ENCODE measurements around the gene DENND1A. TPM values are rescaled to one million over a fixed set of nuclear protein-coding genes. Genes with fewer than 3 reads are reported as not detected.

DENND1A gene
- total RNA-seq, 1 donor from 2014 or later, result 12.7 TPM

DNA sequence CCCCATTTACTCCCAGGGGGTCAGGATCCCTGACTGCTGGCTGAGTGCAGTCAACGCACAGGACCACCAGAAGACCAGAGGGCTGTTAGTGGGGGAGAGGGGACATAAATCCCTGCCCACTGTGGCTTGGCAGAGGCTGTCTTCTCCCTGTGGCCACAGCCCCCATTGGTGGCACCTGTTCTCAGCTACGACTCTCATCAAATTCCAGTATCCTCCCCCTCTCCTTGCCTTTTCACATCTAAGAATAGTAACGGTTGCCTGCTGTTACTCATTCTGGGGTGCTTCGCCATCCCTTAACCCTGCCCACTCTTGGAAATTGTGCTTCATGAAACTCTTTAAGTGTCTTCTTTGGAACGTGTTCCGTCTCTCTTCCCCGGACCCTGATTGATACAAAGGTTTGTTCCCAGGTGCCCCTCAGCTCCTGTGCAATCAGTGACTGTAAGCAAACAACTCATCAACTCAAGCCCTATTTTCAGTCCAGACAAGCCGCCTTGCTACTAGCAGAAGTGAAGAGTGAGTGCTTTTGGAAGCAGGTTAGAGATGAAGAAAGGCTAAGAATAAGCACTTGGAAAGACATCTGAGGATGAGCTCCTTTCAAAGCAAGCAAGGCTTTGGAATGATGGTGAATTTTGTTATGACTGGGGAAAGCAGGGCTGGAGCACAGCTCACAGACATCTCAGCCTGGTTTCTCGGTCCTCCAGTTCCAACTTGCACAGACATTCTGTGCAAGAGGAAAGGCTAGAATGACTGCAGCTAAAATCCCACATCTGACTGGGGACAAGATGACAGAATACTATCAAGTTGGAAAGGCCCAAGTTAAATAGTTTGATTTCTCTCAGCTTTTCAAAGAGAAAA, 22.9 kb upstream of the DENND1A start:
- TF ChIP-seq EZH2 (IDR thresholded peaks at IDR 0.05; ENCODE audit: insufficient read depth, low read length), result no peak
- TF ChIP-seq, protein P1, sequence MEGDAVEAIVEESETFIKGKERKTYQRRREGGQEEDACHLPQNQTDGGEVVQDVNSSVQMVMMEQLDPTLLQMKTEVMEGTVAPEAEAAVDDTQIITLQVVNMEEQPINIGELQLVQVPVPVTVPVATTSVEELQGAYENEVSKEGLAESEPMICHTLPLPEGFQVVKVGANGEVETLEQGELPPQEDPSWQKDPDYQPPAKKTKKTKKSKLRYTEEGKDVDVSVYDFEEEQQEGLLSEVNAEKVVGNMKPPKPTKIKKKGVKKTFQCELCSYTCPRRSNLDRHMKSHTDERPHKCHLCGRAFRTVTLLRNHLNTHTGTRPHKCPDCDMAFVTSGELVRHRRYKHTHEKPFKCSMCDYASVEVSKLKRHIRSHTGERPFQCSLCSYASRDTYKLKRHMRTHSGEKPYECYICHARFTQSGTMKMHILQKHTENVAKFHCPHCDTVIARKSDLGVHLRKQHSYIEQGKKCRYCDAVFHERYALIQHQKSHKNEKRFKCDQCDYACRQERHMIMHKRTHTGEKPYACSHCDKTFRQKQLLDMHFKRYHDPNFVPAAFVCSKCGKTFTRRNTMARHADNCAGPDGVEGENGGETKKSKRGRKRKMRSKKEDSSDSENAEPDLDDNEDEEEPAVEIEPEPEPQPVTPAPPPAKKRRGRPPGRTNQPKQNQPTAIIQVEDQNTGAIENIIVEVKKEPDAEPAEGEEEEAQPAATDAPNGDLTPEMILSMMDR (IDR thresholded peaks at IDR 0.05; ENCODE audit: insufficient read depth, low read depth, low read length), result no peak
- no peaks in the 10 kb centered on the region for H3K79me2 ChIP-seq (ENCODE audit: insufficient read depth, low read length)
- no peak for DNase-seq (ENCODE audit: low read depth)
- Mint-ChIP-seq H3K9me3 (ENCODE audit: unreplicated experiment) (peaks cover 3% of the 10 kb centered on the region), H3K36me3 (ENCODE audit: low read depth, unreplicated experiment) (no peaks in the 10 kb centered on the region), H3K4me3 (ENCODE audit: unreplicated experiment) (no peak overlapping the region), H3K27ac (ENCODE audit: unreplicated experiment) (no peak overlapping the region), H3K27me3 (ENCODE audit: low read depth, unreplicated experiment) (peaks cover 41% of the 10 kb centered on the region), H3K4me1 (ENCODE audit: low read depth, unreplicated experiment) (peaks cover 3% of the 10 kb centered on the region)
- H2AFZ ChIP-seq (ENCODE audit: low read depth, low read length), result no peak overlapping the region
- H3K9ac ChIP-seq (ENCODE audit: low read length), result no peak overlapping the region
- no peak overlapping the region for H3K27ac ChIP-seq (ENCODE audit: low read depth, low read length)
- no peaks in the 10 kb centered on the region for H4K20me1 ChIP-seq (ENCODE audit: insufficient read depth, low read length)
- peaks cover 15% of the 10 kb centered on the region for H3K27me3 ChIP-seq (ENCODE audit: insufficient read depth, low read length)
- H3K9me3 ChIP-seq (ENCODE audit: insufficient read depth, low read depth, low read length), result no peaks in the 10 kb centered on the region
- FAIRE-seq, result no peak
- no peak overlapping the region for H3K4me3 ChIP-seq (ENCODE audit: insufficient read depth, low read depth, low read length)
- H3K4me2 ChIP-seq (ENCODE audit: low read length), result no peak overlapping the region
- no peaks in the 10 kb centered on the region for H3K36me3 ChIP-seq (ENCODE audit: insufficient read depth, low read length)
- H3K4me1 ChIP-seq (ENCODE audit: insufficient read depth, low read length), result no peaks in the 10 kb centered on the region

DNA sequence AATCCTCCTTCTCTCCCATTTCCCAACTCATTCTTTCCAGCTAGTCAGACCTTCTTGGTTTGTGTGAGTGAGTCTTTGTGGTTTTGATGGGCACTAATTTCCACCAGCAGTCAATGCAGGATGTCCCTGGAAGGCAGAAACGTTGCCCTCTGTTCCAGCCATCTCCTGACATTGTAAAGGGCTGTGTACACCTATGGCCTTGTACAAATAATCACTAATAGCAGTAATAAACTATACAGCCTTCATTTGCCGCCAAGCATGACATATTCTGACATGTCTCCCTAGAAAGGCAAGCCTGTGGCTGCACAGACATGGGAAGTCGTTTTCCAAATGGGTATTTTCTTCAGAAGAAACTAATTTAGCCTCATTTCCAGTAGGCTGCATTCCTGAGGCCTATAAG, 18.4 kb upstream of the DENND1A start:
- Histone ChIP-seq H3K36me3 (ENCODE audit: insufficient read depth, low read length) (no peaks in the 10 kb centered on the region), H3K4me3 (ENCODE audit: insufficient read depth, low read depth, low read length) (no peak overlapping the region), H3K4me2 (ENCODE audit: low read length) (no peak overlapping the region), H3K79me2 (ENCODE audit: insufficient read depth, low read length) (no peaks in the 10 kb centered on the region), H4K20me1 (ENCODE audit: insufficient read depth, low read length) (no peaks in the 10 kb centered on the region), H3K9ac (ENCODE audit: low read length) (no peak overlapping the region), H3K27me3 (ENCODE audit: insufficient read depth, low read length) (peaks cover 9% of the 10 kb centered on the region), H3K4me1 (ENCODE audit: insufficient read depth, low read length) (no peaks in the 10 kb centered on the region), H3K9me3 (ENCODE audit: insufficient read depth, low read depth, low read length) (no peaks in the 10 kb centered on the region), H3K27ac (ENCODE audit: low read depth, low read length) (no peak overlapping the region), H2AFZ (ENCODE audit: low read depth, low read length) (no peak overlapping the region)
- Mint-ChIP-seq H3K27ac (ENCODE audit: unreplicated experiment) (no peak overlapping the region), H3K9me3 (ENCODE audit: unreplicated experiment) (peaks cover 8% of the 10 kb centered on the region), H3K36me3 (ENCODE audit: low read depth, unreplicated experiment) (no peaks in the 10 kb centered on the region), H3K4me1 (ENCODE audit: low read depth, unreplicated experiment) (peaks cover 3% of the 10 kb centered on the region), H3K27me3 (ENCODE audit: low read depth, unreplicated experiment) (peaks cover 24% of the 10 kb centered on the region), H3K4me3 (ENCODE audit: unreplicated experiment) (no peak overlapping the region)
- FAIRE-seq (no peak), DNase-seq (ENCODE audit: low read depth) (no peak)
- TF ChIP-seq, protein P1 (IDR thresholded peaks at IDR 0.05; ENCODE audit: insufficient read depth, low read depth, low read length), result no peak
- no peak for TF ChIP-seq EZH2 (IDR thresholded peaks at IDR 0.05; ENCODE audit: insufficient read depth, low read length)

DNA sequence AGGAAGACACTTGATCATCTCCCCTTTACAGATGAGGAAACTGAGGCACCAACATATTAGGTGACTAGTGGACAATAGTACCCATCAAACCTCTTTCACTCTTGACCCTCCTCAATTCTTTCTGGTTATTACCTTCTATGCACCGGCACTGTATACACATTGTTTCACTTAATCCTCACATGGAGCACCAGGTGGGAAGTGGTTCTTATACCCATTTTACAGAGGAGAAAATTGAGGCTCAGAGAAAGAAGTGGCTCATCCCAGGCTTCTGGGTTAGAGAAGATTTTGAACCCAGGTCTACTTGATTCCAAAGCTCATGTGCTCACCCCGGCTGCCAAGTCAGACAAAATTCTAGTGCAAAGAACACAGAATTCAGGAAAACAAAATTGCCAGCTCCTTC, 17.4 kb upstream of the DENND1A start:
- FAIRE-seq, result no peak
- Histone ChIP-seq H3K27me3 (ENCODE audit: insufficient read depth, low read length) (peaks cover 6% of the 10 kb centered on the region), H3K4me2 (ENCODE audit: low read length) (no peak overlapping the region), H3K27ac (ENCODE audit: low read depth, low read length) (no peak overlapping the region), H3K36me3 (ENCODE audit: insufficient read depth, low read length) (no peaks in the 10 kb centered on the region), H3K4me3 (ENCODE audit: insufficient read depth, low read depth, low read length) (no peak overlapping the region), H3K79me2 (ENCODE audit: insufficient read depth, low read length) (no peaks in the 10 kb centered on the region), H3K9me3 (ENCODE audit: insufficient read depth, low read depth, low read length) (no peaks in the 10 kb centered on the region), H2AFZ (ENCODE audit: low read depth, low read length) (no peak overlapping the region), H3K4me1 (ENCODE audit: insufficient read depth, low read length) (no peaks in the 10 kb centered on the region), H4K20me1 (ENCODE audit: insufficient read depth, low read length) (no peaks in the 10 kb centered on the region), H3K9ac (ENCODE audit: low read length) (no peak overlapping the region)
- Mint-ChIP-seq H3K4me3 (ENCODE audit: unreplicated experiment) (no peak overlapping the region), H3K27ac (ENCODE audit: unreplicated experiment) (no peak overlapping the region), H3K36me3 (ENCODE audit: low read depth, unreplicated experiment) (no peaks in the 10 kb centered on the region), H3K4me1 (ENCODE audit: low read depth, unreplicated experiment) (no peaks in the 10 kb centered on the region), H3K9me3 (ENCODE audit: unreplicated experiment) (peaks cover 6% of the 10 kb centered on the region), H3K27me3 (ENCODE audit: low read depth, unreplicated experiment) (peaks cover 19% of the 10 kb centered on the region)
- TF ChIP-seq, protein P1 (IDR thresholded peaks at IDR 0.05; ENCODE audit: insufficient read depth, low read depth, low read length), result no peak
- no peak for TF ChIP-seq EZH2 (IDR thresholded peaks at IDR 0.05; ENCODE audit: insufficient read depth, low read length)
- no peak for DNase-seq (ENCODE audit: low read depth)

All from astrocyte (in vitro differentiated cells and primary cell).